Thoracic aorta (tissue), 2 donors: ENCODE data around the gene LPIN2. TPM values are rescaled to one million over a fixed set of nuclear protein-coding genes. Genes with fewer than 3 reads are reported as not detected.

Source experiments
- ATAC-seq: fragments of 150-250 bp; one replicate; pipeline ENCODE4 v1.8.0; 2017; ENCODE audit warnings: low read depth; ENCODE audit not compliant: insufficient number of reproducible peaks, low FRiP score
- DNase-seq: peaks from one replicate; pipeline ENCODE4 v3.0.0-alpha.2; 2020; ENCODE audit warnings: low spot score
- H3K27ac ChIP-seq, 2 donors: fragments of 200-600 bp; sonication (generic); 1 replicate in 1 of 2; 2 replicates in 1 of 2; pipeline ENCODE4 v1.5.1; 2016; ENCODE audit warnings: mild to moderate bottlenecking in 2 of 2, moderate library complexity in 2 of 2
- H3K27me3 ChIP-seq: fragments of 200-600 bp; sonication (generic); replicated peaks from 2 replicates; pipeline ENCODE4 v1.6.0; 2016; ENCODE audit warnings: mild to moderate bottlenecking; ENCODE audit not compliant: insufficient read depth
- H3K36me3 ChIP-seq: fragments of 200-600 bp; sonication (generic); one replicate; pipeline ENCODE4 v1.5.1; 2016
- H3K4me1 ChIP-seq, 2 donors: fragments of 200-600 bp; sonication (generic); 1 replicate in 1 of 2; 2 replicates in 1 of 2; pipeline versions ENCODE4 v1.5.1 to v1.6.0; 2016; ENCODE audit warnings: low read depth in 2 of 2, mild to moderate bottlenecking in 1 of 2; ENCODE audit not compliant: control insufficient read depth in 1 of 2
- H3K4me3 ChIP-seq: fragments of 200-600 bp; sonication (generic); 2 replicates; pipeline ENCODE4 v1.5.1; 2016; ENCODE audit warnings: mild to moderate bottlenecking
- H3K9me3 ChIP-seq: fragments of 200-600 bp; sonication (generic); 2 replicates; pipeline ENCODE4 v1.5.1; 2016
- total RNA-seq, 2 donors: library from RNA; depleted of rRNA; stranded (reverse); fragments of >200 nt; gene quantifications; one replicate each; pipeline versions ENCODE4 v1.1.0 to v1.2.3, GENCODE V29; 2016
- TF ChIP-seq, protein P1 (sequence below): fragments of 200-600 bp; sonication (generic); IDR thresholded peaks from one replicate; pipeline ENCODE4 v1.5.1; 2019; ENCODE audit warnings: antibody characterized with exemption

LPIN2 gene
- total RNA-seq, 2 donors from 2014 or later = 30.6 to 42.3 TPM

DNA sequence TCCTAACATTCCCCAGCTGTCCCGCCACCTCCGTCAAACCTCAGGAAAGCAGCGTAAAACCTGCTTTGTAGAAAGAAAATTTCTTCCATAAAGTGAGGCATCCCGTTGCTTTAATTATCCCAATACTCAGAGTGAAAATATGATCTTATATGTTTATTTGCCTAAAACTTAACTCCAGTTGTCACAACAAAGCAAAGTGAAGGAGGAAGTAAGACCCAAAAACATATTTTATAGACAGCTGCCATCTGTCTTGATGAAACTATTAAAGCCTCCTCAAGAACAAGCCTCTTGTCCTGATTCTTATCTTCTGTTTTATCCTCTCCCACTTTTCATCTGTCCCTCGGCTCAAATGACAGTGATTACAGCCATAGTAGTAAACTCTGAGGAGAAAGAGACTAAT is 28.9 kb upstream of the LPIN2 start:
- no peak overlapping the region for H3K27ac ChIP-seq
- ATAC-seq = no peak

DNA sequence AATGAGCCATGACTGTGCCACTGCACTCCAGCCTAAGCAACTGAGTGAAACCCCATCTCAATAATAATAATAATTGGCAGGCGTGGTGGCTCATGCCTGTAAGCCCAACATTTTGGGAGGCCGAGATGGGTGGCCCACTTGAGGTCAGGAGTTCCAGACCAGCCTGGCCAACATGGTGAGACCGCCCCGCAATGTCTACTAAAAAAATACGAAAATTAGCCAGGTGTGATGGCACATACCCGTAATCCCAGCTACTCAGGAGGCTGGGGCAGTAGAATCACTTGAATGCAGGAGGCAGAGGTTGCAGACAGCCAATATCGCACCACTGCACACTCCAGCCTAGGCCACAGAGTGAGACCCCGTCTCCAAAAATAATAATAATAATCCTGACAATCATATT is 27.9 kb upstream of the LPIN2 start:
- ATAC-seq = no peak
- no peak for DNase-seq
- TF ChIP-seq, protein P1, sequence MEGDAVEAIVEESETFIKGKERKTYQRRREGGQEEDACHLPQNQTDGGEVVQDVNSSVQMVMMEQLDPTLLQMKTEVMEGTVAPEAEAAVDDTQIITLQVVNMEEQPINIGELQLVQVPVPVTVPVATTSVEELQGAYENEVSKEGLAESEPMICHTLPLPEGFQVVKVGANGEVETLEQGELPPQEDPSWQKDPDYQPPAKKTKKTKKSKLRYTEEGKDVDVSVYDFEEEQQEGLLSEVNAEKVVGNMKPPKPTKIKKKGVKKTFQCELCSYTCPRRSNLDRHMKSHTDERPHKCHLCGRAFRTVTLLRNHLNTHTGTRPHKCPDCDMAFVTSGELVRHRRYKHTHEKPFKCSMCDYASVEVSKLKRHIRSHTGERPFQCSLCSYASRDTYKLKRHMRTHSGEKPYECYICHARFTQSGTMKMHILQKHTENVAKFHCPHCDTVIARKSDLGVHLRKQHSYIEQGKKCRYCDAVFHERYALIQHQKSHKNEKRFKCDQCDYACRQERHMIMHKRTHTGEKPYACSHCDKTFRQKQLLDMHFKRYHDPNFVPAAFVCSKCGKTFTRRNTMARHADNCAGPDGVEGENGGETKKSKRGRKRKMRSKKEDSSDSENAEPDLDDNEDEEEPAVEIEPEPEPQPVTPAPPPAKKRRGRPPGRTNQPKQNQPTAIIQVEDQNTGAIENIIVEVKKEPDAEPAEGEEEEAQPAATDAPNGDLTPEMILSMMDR = no peak
- H3K27me3 ChIP-seq = no peaks in the 10 kb centered on the region
- H3K36me3 ChIP-seq = no peaks in the 10 kb centered on the region
- no peaks in the 10 kb centered on the region for H3K9me3 ChIP-seq
- no peak overlapping the region for H3K27ac ChIP-seq
- no peak overlapping the region for H3K4me3 ChIP-seq
- no peaks in the 10 kb centered on the region for H3K4me1 ChIP-seq

More for the DNA sequence above, 28.9 kb upstream of the LPIN2 start:
- Histone ChIP-seq H3K36me3 (no peaks in the 10 kb centered on the region), H3K27me3 (no peaks in the 10 kb centered on the region), H3K9me3 (no peaks in the 10 kb centered on the region), H3K4me3 (no peak overlapping the region), H3K4me1 (no peaks in the 10 kb centered on the region)
- TF ChIP-seq, protein P1 = no peak
- DNase-seq = no peak

DNA sequence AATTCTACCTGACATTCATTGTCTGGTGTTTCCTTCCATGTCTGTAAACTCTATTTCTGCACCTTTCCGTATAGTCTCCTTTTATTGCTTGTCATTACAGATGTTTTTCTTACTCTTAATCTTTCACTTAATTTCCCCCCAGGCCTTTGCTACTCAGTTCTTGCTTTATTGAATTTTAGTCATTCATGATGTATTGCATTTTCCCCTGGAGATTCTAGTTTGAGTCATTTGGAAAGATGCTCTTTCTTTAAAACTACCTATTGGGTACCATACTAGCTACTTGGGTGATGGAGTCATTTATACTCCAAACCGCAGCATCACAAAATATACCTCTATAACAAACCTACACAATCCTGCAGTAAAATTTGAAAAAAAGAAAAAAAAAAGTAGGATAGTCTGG is 27.2 kb upstream of the LPIN2 start:
- Histone ChIP-seq H3K9me3 (no peaks in the 10 kb centered on the region), H3K36me3 (no peaks in the 10 kb centered on the region), H3K4me1 (no peaks in the 10 kb centered on the region), H3K27me3 (no peaks in the 10 kb centered on the region), H3K4me3 (no peak overlapping the region), H3K27ac (no peak overlapping the region)
- TF ChIP-seq, protein P1 = no peak
- no peak for DNase-seq
- no peak for ATAC-seq

DNA sequence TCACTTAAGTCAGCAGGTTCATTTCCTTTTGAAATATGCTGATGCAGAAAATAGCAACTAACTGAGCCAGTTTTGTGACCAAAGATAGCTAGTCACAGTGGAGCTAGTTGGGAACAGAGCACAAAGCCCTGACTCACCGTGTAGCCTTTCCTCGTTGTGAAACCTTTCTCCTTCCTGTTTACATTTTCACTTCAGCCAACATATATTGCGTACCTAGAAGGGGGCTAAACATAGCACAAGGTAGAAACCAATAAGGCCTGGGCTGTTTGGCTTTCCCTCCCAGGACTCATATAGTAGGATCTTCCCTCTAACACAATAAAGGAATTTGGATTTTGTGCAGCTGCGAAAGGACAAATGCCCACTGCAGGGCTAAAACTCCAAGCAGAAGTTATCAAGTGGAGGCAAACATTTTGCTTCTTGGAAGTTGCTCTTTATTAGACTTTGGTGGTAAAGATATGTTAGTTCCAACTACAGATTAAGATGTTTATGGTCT is 24.5 kb upstream of the LPIN2 start:
- no peaks in the 10 kb centered on the region for H3K9me3 ChIP-seq
- no peaks in the 10 kb centered on the region for H3K4me1 ChIP-seq
- TF ChIP-seq, protein P1 = no peak
- no peaks in the 10 kb centered on the region for H3K27me3 ChIP-seq
- ATAC-seq (peak; percentile 85), DNase-seq (no peak)
- no peaks in the 10 kb centered on the region for H3K36me3 ChIP-seq
- peak overlapping the region; percentile 8 for H3K4me3 ChIP-seq
- H3K27ac ChIP-seq = peak overlapping the region in 1 of 2 donors; percentile 71

DNA sequence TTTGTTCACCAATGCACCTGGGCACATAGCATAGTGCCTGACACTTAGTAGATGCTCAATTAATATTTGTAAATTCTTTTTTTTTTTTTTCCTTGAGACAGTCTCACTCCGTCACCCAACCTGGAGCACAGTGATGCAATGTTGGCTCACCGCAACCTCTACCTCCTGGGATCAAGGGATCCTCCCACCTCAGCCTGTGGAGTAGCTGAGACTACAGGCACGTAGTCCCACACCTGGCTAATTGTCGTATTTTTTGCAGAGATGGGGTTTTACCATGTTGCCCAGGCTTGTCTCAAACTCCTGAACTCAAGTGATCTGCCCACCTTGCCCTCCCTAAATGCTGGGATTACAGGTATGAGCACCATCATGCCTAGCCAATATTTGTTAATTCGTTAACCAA is 23.2 kb upstream of the LPIN2 start:
- H3K27me3 ChIP-seq = no peaks in the 10 kb centered on the region
- H3K9me3 ChIP-seq = no peaks in the 10 kb centered on the region
- TF ChIP-seq, protein P1 = no peak
- no peaks in the 10 kb centered on the region for H3K36me3 ChIP-seq
- DNase-seq = no peak
- no peak for ATAC-seq
- H3K27ac ChIP-seq = no peak overlapping the region
- no peak overlapping the region for H3K4me3 ChIP-seq
- H3K4me1 ChIP-seq = no peaks in the 10 kb centered on the region
